Measurements from ENCODE around the gene FRMD8.

DNA sequence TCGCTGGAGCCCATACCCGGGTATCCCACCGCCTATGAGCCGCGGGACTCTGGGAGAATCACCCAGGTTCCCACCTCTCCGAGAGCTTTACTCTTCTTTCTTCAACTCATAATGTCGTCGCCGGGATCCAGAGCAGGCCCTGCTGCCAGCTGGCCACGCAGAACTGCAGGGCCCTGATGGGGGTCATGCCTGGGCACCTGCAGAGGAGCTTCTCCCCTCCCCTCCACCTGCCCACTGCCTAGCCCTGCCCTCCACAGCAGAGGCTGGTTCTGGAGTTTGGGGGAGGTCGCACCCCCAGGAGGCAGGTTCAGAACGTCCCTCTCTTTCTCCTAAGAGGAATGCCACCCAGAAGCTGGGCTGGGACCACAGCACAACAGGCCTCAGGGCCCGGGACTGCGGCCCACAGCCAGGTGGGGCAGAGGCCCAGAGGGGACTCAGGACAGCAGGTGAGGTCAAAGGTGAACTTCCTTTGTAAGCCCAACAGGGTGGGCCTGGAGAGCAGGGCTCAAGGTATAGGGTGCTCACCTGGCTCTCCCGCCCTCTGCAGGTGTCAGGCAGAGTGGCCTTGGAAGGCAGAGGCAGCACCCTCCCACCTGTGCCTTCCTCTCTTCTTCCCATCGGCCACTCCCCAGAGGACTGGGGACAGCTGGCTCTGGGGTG, 5.8 kb upstream of the FRMD8 start:
- TF ChIP-seq, protein P1, sequence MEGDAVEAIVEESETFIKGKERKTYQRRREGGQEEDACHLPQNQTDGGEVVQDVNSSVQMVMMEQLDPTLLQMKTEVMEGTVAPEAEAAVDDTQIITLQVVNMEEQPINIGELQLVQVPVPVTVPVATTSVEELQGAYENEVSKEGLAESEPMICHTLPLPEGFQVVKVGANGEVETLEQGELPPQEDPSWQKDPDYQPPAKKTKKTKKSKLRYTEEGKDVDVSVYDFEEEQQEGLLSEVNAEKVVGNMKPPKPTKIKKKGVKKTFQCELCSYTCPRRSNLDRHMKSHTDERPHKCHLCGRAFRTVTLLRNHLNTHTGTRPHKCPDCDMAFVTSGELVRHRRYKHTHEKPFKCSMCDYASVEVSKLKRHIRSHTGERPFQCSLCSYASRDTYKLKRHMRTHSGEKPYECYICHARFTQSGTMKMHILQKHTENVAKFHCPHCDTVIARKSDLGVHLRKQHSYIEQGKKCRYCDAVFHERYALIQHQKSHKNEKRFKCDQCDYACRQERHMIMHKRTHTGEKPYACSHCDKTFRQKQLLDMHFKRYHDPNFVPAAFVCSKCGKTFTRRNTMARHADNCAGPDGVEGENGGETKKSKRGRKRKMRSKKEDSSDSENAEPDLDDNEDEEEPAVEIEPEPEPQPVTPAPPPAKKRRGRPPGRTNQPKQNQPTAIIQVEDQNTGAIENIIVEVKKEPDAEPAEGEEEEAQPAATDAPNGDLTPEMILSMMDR (IDR thresholded peaks at IDR 0.05) = peak in 4 of 7 experiments; percentile 34 to 42 (median 39)
- TF ChIP-seq POLR2A (IDR thresholded peaks at IDR 0.05) = peak; percentile 38 to 56 (median 54)

Data from body of pancreas (tissue), 4 donors.